Brain microvascular endothelial cell (primary cell): Measurements from ENCODE around the gene ELANE.

Experiments
- DNase-seq: peaks from one replicate; pipeline ENCODE4 v3.0.0-alpha.2; 2020
- H3K27ac ChIP-seq: fragments of 250-450 bp; sonication (Bioruptor Pico); 2 replicates; pipeline ENCODE4 v1.5.1; 2020; ENCODE audit warnings: mild to moderate bottlenecking, moderate library complexity
- H3K27me3 ChIP-seq: fragments of 250-450 bp; sonication (Bioruptor Pico); replicated peaks from 2 replicates; pipeline ENCODE4 v1.5.1; 2020; ENCODE audit warnings: mild to moderate bottlenecking
- H3K36me3 ChIP-seq: fragments of 250-450 bp; sonication (Bioruptor Pico); replicated peaks from 2 replicates; pipeline ENCODE4 v1.5.1; 2020; ENCODE audit warnings: mild to moderate bottlenecking
- H3K4me3 ChIP-seq: 2 replicates; pipeline ENCODE4 v1.5.1; 2011; ENCODE audit warnings: low read depth, mild to moderate bottlenecking, control low read depth, low read length, moderate library complexity
- in situ Hi-C: cut with HindIII; loops from 2 replicates; pipeline ENCODE4 v1.10.0; 2017; ENCODE audit warnings: low sequenced_read_pairs, low pct_ligation_motif_present
- TF ChIP-seq, protein P1 (sequence below): IDR thresholded peaks from 2 replicates; pipeline ENCODE4 v1.5.1; 2011; ENCODE audit warnings: low read depth, mild to moderate bottlenecking, moderate library complexity, low read length, control low read depth, inconsistent platforms; ENCODE audit errors: missing control alignments

ELANE gene

DNA sequence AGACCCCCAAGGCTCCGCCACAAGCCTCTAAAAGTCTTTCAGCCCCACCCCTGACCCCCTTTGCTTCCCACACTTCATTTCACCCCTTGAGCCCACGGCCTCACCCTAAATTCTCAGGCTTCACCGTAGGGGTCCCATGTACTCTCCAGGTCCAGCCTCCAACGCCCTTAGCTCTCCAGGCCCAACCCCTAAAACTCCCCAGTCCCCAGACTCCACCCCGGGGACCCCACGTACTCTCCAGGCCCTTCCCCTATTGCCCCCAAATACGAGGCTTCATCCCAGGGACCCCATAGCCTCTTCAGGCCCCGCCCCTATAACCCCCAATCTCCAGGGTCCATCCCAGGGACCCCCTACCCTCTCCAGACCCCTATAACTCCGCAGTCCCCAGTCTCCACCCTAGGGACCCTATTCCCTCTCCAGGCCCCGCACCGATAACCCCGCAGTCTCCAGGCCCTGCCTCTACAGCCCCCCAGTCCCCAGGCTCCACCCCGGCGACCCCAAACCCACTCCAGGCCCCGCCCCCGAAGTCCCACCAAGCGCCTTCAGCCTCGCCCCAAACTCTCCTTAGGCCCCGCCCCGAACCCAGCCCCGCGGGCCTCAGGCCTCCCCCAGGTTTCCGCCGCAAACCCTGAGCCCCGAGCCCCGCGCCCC lies 40.3 kb downstream of the ELANE start:
- TF ChIP-seq, protein P1, sequence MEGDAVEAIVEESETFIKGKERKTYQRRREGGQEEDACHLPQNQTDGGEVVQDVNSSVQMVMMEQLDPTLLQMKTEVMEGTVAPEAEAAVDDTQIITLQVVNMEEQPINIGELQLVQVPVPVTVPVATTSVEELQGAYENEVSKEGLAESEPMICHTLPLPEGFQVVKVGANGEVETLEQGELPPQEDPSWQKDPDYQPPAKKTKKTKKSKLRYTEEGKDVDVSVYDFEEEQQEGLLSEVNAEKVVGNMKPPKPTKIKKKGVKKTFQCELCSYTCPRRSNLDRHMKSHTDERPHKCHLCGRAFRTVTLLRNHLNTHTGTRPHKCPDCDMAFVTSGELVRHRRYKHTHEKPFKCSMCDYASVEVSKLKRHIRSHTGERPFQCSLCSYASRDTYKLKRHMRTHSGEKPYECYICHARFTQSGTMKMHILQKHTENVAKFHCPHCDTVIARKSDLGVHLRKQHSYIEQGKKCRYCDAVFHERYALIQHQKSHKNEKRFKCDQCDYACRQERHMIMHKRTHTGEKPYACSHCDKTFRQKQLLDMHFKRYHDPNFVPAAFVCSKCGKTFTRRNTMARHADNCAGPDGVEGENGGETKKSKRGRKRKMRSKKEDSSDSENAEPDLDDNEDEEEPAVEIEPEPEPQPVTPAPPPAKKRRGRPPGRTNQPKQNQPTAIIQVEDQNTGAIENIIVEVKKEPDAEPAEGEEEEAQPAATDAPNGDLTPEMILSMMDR = no peak
- H3K27me3 ChIP-seq = no peaks in the 10 kb centered on the region
- peak overlapping the region; percentile 42 for H3K27ac ChIP-seq
- no peak for DNase-seq
- H3K36me3 ChIP-seq = peaks cover 25% of the 10 kb centered on the region
- in situ Hi-C loops = no loop called here
- peak overlapping the region; percentile 79 for H3K4me3 ChIP-seq

DNA sequence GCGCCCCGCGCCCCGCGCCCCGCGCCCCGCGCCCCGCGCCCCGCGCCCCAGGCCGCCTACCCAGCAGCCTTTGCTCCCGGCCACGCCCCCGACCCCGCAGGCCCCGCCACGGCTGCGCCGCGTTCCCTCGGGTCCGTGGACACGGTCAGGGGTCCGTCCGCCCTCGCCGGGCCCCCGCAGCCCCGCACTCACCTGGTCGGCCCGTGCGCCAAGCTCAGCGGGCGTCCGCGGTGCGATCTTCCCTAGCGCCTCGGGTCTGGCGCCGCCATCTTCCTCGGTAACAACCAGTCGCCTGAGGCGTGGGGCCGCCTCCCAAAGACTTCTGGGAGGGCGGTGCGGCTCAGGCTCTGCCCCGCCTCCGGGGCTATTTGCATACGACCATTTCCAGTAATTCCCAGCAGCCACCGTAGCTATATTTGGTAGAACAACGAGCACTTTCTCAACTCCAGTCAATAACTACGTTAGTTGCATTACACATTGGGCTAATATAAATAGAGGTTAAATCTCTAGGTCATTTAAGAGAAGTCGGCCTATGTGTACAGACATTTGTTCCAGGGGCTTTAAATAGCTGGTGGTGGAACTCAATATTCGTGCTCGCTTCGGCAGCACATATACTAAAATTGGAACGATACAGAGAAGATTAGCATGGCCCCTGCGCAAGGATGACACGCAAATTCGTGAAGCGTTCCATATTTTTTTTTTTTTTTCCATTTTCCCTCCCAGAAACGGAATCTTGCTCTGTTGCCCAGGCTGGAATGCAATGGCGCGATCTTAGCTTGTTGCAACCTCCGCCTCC lies 41.0 kb downstream of the ELANE start, which contains the start of the genes MED16 and RNU6-9:
TSS of gene MED16 (minus strand) at position 294 of the 796 bp plus-strand sequence. CDS start 2,056 bp downstream, outside the sequence.
TSS of gene RNU6-9 (plus strand) at position 591 of the 796 bp plus-strand sequence.
- peaks cover 28% of the 10 kb centered on the region for H3K36me3 ChIP-seq

DNA sequence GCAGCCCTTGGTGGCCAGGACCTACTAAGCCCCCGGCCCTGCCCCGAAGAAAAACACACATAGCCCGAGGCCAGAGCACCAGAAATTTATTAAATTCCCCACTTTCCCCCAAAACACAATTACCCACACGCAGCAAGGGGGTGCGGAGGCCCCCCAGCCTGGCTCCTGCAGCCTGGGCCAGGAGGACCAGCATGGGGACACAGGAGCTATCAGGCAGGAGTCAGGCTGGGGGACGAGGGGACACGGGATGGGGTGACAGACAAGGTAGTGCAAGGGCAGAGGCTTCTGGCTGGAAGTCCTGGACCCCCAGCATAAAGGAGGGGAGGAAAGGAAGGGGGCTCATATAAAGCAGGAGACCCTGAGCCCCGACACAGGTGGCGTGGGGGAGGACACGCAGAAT lies 44.3 kb downstream of the ELANE start:
- DNase-seq = no peak
- no peak overlapping the region for H3K4me3 ChIP-seq
- H3K36me3 ChIP-seq = peaks cover 24% of the 10 kb centered on the region
- H3K27me3 ChIP-seq = no peaks in the 10 kb centered on the region
- TF ChIP-seq, protein P1 = no peak
- no peak overlapping the region for H3K27ac ChIP-seq
- in situ Hi-C loops = no loop called here

More for the DNA sequence above, 41.0 kb downstream of the ELANE start, which contains the start of the genes MED16 and RNU6-9:
- DNase-seq = peak; percentile 84
- TF ChIP-seq, protein P1 = no peak
- Histone ChIP-seq H3K27ac (peak within 1 kb of the TSS; percentile 94), H3K4me3 (peak within 1 kb of the TSS; percentile 79), H3K27me3 (no peaks in the 10 kb centered on the region)
- in situ Hi-C loops = no loop called here

DNA sequence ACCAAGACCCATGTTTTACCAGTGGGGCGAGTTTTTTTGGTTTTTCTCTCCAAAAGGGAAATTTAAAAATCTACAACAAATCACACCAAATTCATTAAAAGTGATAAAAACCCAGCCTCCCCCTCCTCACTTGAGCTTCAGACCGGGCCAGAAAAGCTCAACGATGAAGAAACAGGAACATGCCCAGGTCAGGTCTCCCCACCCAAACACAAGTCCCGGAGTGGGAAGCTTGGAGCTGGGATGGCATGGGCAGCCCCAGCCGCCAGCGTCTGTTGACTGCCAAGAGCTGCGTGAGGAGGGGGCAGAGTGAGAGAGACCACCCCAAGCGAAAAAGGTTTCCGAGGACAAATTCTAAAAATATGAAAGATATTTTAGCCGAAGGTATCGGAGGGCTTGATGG lies 44.9 kb downstream of the ELANE start:
- in situ Hi-C loops = no loop called here
- Histone ChIP-seq H3K27ac (no peak overlapping the region), H3K27me3 (no peaks in the 10 kb centered on the region), H3K36me3 (peaks cover 27% of the 10 kb centered on the region), H3K4me3 (no peak overlapping the region)
- TF ChIP-seq, protein P1 = no peak
- no peak for DNase-seq

DNA sequence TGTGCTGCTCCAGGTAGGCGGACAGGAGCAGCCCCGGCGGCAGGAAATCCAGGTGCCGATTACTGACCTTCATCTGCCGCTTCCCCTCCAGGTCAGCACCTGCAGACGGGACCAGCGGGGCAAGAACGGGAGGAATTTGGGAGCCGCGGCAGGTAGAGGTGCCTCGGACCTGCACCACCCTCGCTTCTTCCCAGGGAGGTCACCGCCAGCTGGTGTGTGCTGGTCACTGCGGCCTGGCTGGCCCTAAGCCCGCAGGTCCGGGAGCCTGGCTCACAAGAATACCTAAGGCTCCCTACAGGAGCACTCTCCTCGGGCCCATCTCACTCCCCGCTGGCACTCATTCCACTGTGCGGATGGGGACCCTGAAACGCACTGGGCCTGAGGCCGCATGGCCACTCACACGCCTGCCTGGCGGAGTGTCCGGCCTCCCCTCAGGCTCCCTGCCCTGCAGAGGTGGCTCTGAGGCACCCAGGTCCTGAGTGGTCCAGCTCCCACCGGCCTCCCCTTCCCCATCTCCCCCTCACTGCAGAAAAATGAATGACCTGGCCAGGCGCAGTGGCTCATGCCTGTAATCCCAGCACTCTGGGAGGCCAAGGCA lies 45.4 kb downstream of the ELANE start:
- TF ChIP-seq, protein P1 = peak; percentile 43
- Histone ChIP-seq H3K27ac (no peak overlapping the region), H3K36me3 (peaks cover 27% of the 10 kb centered on the region), H3K27me3 (no peaks in the 10 kb centered on the region), H3K4me3 (no peak overlapping the region)
- in situ Hi-C loops = no loop called here
- no peak for DNase-seq
